Uterus (tissue), 2 donors: ENCODE results near the gene ISYNA1.
A peak's percentile ranks its signal among the peaks of the same experiment; 100 is the strongest.

Experiments used
- CTCF ChIP-seq, 4 experiments: fragments of 200-600 bp in 2 of 4; fragments of 450-650 bp in 2 of 4; sonication (generic) in 2 of 4; IDR thresholded peaks; one replicate each; pipeline ENCODE4 v1.5.1; 2016 to 2019; ENCODE audit warnings: antibody characterized with exemption in 4 of 4, mild to moderate bottlenecking in 2 of 4, moderate library complexity in 1 of 4
- POLR2A ChIP-seq, 2 donors: fragments of 450-650 bp; IDR thresholded peaks; one replicate each; pipeline ENCODE4 v1.6.1; 2016; ENCODE audit warnings: antibody characterized with exemption in 2 of 2, mild to moderate bottlenecking in 1 of 2, moderate library complexity in 1 of 2

- peak in 3 of 4 experiments; percentile 27 to 40 (median 32) for TF ChIP-seq CTCF (IDR thresholded peaks at IDR 0.05)
- TF ChIP-seq POLR2A (IDR thresholded peaks at IDR 0.05): peak in 1 of 2 donors; percentile 46
Measured at GRCh38 chr19:18385675-18386542, 52.0 kb downstream of the ISYNA1 start, which contains the start of gene GDF15.
